HFF-Myc (cell line): ENCODE results near the gene SARS1.
"Not testable (repeated sequence)": the region's sequence is repeated elsewhere in the genome, so short reads cannot be mapped to it uniquely, and the experiment has no call there.

Source experiments
- DNase-seq: peaks from one replicate; pipeline ENCODE4 v3.0.0-alpha.2; 2011; ENCODE audit warnings: low read depth; ENCODE audit errors: extremely low read depth
- H3K4me3 ChIP-seq: replicated peaks from 2 replicates; pipeline ENCODE4 v1.5.1; 2011; ENCODE audit warnings: low read depth, mild to moderate bottlenecking, control low read depth, low read length
- TF ChIP-seq, protein P1 (sequence below): IDR thresholded peaks from 2 replicates; pipeline ENCODE4 v1.5.1; 2012; ENCODE audit warnings: mild to moderate bottlenecking, low read depth, low read length, control low read depth; ENCODE audit errors: missing control alignments

SARS1 gene

DNA sequence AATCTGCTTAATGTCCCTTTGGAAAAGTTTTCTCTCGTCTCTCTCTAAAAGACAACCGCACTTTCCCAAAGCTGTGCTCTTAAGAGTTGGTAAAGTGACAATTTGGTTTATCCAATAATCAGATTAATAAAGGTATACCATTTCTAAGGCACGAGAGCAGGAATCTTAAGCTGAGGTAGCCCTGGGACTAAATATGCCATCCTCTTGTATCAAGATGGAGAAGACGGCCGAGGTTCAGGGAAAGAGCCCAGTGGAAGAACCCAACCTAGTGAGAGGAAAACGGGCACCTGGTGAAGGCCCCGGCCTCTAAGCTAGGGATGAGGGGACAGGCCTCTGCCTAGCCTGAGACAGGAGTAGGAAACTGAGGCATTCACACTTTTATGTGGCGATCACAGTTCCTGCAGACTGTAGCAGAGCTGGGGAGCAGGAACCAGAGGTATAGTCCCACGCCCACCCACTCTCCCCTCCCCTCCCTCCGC is 334 bp upstream of the SARS1 start:
- TF ChIP-seq, protein P1, sequence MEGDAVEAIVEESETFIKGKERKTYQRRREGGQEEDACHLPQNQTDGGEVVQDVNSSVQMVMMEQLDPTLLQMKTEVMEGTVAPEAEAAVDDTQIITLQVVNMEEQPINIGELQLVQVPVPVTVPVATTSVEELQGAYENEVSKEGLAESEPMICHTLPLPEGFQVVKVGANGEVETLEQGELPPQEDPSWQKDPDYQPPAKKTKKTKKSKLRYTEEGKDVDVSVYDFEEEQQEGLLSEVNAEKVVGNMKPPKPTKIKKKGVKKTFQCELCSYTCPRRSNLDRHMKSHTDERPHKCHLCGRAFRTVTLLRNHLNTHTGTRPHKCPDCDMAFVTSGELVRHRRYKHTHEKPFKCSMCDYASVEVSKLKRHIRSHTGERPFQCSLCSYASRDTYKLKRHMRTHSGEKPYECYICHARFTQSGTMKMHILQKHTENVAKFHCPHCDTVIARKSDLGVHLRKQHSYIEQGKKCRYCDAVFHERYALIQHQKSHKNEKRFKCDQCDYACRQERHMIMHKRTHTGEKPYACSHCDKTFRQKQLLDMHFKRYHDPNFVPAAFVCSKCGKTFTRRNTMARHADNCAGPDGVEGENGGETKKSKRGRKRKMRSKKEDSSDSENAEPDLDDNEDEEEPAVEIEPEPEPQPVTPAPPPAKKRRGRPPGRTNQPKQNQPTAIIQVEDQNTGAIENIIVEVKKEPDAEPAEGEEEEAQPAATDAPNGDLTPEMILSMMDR, result no peak
- H3K4me3 ChIP-seq, result peak overlapping the region; percentile 78
- DNase-seq, result no peak

DNA sequence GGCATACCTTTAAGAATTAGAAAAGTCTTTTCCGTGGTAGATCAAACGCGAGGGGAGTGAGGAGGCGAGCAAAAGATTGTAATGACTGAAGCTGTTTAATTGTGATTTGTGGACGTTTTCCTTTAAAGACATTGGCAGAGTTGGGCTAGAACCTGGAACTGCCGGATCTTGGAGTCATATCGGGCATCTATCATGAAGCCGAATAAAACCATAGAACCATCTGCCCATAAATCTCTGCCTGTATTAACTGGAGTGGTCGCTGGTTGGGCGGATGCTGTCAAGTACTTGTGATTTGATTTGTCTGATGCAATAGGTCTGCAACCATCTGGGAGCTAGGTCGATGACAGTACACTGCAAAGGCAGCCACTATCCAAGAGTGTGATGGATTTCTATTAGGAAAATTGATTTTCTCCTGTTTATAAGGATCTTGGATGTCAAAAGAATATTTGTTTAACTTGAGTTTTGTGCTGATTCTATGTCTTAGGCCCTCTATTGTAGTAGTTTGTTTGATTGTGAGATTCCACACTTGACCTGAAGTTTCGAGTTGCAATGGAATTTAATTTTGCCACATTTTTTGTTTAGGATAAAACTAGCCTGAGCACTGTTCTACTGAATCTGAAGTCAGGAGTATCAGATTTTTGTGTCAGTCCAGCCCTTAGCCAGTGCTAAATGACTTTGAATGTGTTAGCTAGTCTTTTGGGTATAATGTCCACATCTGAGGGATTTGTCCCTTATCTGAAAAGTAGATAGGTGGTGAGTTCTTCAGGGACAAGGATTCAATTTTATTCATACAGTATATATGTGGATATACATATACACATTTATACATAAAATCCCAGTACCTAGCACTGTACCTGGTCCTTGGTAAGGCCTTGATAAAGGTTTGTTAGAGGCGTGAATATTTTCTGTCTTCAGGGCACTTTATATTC is 1.2 kb downstream of the SARS1 start:
- peak overlapping the region; percentile 78 for H3K4me3 ChIP-seq
- TF ChIP-seq, protein P1, result no peak
- peak; percentile 42 for DNase-seq

DNA sequence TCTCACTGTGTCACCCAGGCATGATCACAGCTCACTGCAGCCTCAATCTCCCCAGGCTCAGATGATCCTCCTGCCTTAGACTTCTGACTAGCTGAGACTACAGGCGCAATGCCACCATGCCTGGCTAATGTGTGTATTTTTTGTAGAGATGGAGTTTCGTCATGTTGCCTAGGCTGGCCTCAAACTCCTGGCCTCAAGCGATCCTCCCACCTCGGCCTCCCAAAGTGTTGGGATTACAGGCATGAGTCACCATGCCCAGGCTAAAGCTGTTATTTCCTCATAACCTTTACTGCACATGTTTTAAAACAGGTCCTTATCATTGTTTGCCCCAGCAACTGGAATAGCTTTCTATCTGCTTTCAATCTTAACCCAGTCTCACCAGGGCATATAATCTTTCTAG is 2.9 kb downstream of the SARS1 start:
- DNase-seq, result no peak
- H3K4me3 ChIP-seq, result no peak overlapping the region
- TF ChIP-seq, protein P1, result no peak

DNA sequence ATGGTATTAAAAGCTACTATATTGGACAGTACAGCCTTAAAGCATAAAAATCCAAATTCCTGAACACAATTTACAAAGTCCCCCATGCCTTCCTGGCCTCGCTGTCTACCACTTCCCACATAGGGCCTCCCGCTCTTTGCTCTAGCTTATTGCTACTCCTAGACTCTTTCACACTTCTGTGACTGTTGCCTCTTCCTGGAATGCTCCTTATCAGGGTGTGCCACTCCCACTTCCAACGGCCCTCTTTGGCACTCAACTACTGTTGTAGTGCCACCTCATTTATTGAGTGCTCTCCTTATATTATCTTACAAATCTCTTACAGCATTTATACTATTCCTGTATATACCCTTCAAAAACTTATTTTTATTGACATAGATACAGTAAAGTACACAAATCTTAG is 4.8 kb downstream of the SARS1 start:
- H3K4me3 ChIP-seq, result no peak overlapping the region
- DNase-seq, result no peak
- TF ChIP-seq, protein P1, result no peak

DNA sequence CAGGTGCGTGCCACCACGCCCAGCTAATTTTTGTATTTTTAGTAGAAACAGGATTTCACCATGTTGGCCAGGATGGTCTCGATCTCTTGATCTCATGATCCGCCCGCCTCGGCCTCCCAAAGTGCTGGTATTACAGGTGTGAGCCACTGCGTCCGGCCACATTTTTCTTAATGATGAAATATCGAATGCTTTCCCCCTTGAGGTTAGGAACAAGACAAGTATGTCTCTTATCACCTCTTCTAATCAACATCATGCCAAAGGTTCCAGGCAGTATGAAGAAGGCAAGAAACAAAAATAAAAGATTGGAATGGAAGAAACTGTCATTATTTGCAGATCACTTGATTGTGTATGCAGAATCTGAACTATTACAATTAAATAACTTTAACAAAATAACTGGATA is 7.5 kb downstream of the SARS1 start:
- H3K4me3 ChIP-seq, DNase-seq: not testable (repeated sequence)

DNA sequence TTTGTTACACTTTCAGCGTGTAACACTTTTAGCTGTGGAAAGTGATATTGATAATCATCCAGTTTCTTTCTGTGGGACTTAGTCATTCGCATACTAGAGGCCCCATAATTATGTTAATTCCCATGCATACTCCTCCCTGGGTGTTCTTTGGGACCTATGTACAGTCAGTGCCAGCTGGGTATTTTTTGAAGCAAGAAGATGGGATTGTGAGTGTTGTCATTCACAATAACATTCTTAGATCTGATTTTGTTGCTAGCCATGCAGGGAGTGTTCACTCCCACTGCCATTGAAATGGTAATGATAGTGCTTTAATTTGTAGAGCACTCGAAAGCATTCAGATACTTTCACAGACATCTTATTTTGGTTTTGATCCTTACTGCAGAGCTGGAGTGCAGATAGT is 11.6 kb downstream of the SARS1 start:
- DNase-seq, result no peak
- H3K4me3 ChIP-seq, result no peak overlapping the region
- TF ChIP-seq, protein P1, result no peak

DNA sequence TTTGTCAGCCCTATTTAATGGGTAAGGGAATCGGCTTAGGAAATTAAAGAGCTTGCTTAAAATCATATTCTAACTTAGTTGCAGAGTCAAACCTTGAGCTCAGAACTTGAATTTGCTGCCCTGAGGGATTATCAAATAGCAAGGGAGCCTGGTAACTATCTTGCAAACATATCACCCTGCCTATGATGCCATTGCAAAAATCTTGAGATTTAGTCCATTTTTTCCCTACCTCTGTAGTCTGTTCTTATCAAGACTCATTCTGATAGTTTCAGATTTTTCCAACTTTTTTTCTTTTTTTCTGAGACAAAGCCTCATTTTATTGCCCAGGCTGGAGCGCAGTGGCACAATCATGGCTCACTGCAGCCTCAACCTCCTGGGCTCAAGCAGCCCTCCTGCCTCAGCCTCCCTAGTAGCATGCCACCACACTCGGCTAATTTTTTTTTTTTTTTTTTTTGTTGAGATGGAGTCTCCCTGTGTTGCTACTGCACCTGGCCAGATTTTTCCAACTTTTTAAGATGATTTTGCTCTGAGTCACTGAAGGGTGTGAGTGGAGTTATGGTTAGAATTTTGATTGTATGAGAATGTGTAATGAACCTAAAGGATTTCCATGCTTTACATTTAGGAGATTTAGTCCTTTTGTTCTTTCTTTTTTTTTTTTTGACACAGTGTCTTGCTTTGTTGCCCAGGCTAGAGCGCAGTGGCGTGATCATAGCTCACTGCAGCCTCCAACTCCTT is 12.2 kb downstream of the SARS1 start:
- no peak overlapping the region for H3K4me3 ChIP-seq
- TF ChIP-seq, protein P1, result no peak
- DNase-seq, result no peak
